C1 segment of cervical spinal cord (tissue), 14 donors: ENCODE measurements around the gene OSBPL5.

Experiments
- DNase-seq, 14 donors: peaks; one replicate each; lab custom pipeline; 2025; lab: John Stamatoyannopoulos, UW

OSBPL5 gene

DNA sequence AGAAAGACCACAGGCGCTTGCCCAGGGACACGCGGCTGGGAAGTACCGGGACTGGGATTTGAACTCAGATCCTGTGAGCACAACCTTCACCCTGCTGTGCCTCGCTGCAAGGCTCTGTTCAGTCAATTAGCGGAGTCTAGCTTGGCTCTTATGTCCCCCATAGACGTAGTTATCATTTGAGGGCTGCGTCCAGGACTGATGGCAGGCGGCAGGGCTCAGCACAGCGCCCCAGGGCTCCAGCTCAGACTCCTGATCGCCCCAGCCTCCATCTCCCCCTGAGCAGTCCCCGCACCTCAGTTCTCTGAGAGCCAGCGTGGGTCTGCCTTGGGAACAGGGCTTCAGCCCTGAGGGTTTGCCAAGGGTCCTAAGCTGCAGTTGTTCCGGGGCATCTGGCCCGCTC, 33.7 kb upstream of the OSBPL5 start:
- no peak for DNase-seq

DNA sequence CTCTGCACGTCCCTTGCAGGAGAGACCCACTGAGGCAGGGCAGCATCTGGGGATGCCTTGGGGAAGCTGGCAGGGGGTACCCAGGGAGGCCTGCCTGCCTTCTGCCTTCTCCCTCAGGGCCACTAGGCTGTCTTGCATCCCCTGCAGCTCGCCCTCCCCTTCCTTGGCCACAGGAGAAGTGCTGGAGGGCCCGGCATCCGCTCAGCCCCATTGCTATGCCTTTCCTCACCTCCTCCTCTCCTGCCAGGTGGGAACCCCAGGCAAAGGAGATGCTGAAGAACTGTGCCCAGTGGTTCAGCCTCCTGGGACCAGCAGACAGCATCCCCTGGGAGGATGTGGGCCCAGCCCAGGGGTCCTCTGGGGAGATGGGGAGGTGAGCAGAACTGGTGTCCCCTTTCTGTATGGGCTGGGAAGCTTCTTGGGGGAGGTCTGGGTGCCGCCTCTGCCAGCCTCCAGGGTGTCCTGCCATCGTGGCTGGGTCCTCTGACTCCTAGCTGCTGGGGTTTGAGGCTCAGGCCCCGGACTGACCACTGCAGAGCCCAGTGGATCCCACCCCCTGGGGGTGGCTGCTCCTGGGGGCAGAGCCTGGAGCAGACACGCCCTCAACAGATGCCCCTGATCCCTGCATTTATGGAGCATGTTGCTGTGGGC, 32.9 kb upstream of the OSBPL5 start:
- DNase-seq: no peak

DNA sequence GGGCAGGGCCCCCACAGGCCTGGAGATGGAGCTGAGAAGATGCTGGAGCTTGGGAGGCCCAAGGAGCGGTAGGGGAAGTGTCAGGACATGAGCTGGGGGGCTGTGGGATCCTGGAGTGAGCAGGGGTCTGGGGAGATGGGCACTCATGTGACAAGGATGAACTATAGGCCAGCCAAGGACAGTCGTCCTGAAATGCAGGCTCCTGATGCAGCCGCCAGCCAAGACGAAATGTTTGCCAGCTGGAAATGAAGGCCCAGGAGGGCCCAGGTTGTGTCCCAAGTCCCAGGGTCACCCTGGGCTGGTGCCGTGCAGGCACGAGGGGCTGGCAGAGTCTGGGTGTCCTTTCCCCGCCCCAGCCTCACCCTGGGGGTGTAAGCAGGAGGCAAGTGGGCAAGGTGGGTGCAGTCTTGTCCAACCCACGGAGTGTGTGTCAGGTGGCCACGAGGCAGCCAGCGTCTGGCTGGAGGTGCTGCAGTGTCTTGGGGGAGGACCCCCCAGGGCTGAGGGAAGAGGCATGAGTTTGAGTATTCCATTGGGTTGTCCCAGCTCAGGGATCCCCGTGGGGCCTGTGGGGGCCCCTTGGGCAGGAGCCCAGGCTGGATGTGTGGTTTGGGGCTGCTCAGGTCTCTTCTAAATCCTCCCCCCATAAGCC, 32.1 kb upstream of the OSBPL5 start:
- DNase-seq: no peak

DNA sequence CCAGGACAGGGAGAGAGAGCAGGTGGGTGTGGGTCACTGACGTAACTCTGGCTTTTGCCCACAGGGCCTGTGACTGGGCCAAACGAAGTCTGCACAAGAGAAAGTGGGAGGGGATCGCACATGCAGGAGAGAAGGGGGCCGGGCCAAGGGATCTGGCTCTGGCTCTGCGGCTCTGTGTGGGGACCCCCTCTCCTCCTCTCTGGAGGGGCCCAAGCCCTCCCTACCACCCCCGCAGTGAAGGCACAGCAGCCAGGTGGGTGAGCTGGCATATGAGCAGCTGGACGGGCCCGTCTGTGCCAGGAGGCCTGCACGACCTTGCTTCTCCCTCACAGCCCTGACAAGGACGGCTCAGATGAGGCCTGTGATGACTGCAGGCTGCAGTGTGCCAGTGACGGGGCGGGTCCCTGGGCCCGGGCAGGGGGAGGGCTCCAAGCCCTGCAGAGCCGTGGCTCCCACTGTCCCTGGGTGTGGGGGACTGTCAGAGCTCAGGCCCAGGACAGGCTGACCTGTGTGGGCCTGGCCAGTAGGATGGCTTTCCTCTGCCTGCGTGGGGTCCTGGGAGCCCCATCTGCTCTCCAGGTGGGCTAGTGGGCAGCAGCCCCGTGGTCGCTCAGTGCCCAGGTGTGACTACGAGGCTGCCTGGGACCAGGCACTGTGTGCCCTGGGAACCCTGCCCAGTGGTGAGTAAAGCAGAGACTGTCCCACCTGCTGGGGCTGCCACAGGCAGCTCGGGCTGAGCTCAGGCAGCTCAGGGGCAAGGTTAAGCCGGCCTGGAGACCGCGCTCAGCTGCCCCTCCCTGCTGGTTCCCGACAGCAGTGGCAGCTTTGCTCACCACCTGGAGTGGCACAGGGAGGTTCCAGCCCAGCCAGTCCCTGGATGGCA, 31.3 kb upstream of the OSBPL5 start:
- DNase-seq: no peak

DNA sequence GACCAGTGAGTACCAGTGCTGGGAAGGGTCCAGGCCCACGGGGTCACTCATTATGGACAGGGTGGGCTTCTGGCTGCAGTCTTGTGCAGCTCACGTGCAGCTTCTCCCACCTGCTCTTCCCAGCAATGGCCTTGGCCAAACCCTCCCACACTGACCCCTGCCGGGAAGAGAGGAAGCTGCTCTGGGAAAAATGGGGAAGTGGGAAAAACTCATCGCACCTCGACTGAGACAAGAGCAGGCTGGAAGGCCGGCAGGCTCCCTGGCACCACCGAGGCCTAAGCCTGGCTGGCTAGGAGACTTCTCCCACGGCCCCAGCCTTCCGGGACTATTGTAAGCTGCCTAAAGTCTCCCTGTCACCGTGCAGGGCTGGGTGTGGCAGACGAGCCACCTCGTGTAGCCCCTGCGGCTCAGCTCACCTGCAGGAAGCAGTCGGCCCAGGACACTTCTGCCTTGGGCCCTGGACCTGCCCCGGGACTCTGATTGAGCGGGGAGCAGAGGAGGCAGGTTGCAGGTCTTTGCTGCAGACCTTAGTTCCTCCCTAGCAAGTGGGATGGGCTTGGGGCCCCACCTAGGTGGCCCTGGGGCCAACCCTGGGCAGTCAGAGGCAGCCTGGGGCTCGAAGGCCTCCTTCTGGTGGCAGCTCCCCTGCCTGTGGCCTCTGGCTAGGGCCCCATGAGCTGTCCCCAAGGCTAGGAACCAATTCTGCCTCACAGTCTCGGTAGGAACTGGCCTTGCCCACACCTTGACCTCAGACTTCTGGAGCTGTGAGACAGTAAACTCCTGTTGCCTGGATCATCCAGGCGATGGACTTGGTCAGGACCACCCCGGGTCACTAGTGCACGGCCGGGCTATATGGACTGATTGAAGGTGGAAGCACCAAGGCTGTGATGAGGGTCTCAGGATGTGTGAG, 30.4 kb upstream of the OSBPL5 start:
- DNase-seq: no peak

DNA sequence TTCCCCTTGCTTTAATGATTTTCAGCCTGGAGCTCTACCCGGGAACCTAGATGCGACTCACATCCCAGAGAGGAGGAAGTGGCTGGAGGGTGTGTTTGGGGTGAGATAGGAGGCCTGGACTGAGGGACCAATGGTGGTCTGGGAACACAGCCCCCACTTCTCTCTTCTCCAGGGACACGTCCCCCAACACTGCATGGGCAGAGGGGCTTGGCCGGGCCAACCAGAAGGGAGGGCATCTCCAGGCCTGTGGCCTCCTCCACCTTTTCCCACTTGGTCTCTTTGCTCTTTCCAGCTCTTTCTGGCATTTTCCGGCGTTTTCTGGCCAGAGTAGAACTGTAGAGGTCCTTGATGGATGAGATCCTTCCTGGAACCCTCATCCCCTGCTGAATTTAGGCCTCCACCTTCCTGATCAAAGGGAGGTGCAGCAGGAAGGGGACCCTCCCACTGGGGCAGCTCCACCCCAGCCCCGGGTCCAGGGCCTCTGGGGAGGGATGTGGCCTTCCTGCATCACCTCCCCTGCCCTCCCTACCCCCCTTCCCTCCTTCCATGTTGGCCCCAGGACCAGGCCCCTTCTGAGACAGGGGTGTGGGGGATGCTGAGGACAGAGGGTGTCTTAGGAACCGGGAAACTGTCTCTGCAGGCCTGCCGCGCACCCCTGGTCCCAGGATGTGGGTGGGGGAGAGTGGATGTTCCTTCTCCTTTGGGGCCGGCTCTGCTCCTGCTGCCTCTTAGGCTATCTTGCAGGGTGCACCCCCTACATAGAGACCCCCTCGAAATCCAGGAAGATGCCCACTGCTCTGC, 29.1 kb upstream of the OSBPL5 start:
- no peak for DNase-seq

DNA sequence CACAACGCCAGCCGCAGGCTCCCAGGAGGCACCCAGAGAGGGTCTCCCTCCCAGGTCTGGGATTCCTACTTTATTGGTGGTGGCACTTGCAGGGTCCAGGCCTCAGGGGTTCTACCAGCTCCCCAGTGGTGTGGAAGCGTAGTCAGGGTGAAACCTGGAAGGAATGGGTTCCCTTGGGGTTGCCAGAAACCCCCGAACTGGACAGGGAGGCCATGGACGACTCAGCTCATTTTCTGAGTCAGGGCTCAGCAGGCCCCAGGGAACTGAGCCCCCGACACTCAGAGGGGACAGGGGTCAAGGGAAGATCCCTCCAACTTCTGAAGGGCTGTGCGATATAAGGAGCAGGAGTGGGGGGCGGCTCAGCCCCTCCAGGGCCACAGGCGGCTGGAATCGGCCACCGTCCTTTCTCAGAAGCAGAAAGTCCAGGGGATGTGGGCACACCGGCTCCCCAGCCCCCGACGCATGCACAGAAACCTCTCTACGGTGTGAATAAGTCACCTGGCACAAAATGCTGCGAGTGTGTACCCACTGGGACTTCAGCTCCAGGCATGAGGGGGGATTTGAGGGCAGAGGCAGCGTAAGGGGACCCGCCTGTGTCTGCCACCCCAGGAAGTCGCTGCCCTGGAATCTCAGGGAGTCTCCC, 28.4 kb upstream of the OSBPL5 start:
- DNase-seq: no peak

- no peak for DNase-seq
These were observed 27.6 kb upstream of the OSBPL5 start for GRCh38 chr11:3192511-3193372.

DNA sequence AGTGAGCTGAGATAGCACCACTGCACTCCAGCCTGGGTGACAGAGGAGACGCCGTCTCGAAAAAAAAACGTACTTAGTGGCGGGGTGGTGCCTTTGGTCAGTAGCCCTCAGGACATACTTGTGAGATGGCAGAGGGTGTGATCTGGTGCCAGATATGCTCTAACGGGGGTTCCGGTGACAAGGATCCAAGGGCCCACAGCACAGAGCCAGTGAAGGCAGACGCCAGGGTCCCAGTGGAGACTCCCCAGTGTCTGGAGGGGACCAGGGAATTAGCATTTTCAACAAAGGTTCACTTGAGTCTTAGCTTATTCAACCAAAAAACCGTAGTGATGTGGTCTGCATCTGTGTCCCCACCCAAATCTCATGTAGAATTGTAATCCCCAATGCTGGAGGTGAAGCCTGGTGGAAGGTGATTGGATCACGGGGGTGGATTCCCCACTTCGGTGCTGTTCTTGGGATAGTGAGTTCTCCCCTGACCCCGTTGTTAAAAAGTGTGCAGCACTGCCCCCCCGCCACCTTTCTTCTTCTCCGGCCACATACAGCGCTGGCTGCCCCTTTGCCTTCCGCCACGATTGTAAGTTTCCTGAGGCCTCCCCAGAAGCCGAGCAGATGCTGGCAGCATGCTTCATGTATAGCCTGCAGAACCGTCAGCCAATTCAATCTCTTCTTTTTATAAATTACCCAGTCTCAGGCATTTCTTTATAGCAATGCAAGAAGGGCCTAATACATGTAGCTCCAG, 26.6 kb upstream of the OSBPL5 start:
- DNase-seq: no peak

DNA sequence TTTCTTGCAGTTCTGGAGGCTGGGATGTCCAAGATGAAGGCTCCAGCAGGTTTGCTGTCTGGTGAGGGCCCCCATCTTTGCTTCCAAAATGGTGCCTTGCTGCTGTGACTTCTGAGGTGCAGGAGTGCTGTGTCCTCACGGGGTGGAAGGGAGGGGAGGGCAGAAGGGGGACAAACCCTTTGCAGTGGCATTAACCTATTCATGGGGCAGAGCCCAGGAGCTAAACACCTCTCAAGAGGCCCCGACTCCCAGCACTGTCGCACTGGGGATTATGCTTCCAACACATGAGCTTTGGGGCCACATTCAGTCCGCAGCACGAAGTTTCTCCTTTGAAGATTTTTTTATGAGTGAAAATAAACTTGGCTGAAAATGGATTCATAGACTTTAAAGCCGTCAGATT, 25.5 kb upstream of the OSBPL5 start:
- DNase-seq: no peak

DNA sequence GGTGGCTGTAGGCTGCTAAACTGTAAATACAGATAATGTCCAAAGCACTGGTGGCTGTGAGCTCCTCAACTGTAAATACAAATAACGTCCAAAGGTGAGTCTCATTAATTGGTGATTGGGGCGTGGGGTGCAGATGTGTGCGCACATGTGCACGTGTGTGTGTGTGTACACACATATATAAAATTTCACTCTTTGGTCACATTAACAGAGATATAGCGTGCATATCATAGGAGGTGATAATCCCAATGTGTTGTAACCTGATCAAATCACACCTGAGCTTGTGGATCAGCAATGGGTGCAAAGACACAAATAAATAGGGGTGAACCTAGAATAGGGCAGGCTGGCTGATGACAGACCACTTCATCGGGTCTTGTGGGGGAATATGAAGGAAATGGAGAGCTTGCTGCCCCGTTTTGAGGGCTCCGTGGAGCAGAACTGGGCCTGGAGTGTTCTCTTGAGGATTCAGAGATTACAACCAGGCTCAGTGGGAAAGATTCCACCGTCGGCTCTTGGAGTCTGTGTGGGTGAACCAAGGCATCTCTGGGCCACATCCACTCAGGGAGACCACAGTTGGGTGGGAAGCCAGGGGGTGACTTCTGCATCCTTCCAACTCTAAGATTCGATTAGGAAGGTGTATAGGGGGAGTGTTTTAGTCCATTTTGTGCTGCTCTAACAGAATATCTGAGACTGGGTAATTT, 24.9 kb upstream of the OSBPL5 start:
- no peak for DNase-seq

GRCh38 chr11:3189196-3189843, 24.2 kb upstream of the OSBPL5 start:
- no peak for DNase-seq

GRCh38 chr11:3188496-3189195, 23.5 kb upstream of the OSBPL5 start:
- DNase-seq: no peak

- DNase-seq: no peak
These were observed 21.2 kb upstream of the OSBPL5 start for GRCh38 chr11:3186166-3186953.

- no peak for DNase-seq
These were observed 19.7 kb upstream of the OSBPL5 start for GRCh38 chr11:3184732-3185347.

DNA sequence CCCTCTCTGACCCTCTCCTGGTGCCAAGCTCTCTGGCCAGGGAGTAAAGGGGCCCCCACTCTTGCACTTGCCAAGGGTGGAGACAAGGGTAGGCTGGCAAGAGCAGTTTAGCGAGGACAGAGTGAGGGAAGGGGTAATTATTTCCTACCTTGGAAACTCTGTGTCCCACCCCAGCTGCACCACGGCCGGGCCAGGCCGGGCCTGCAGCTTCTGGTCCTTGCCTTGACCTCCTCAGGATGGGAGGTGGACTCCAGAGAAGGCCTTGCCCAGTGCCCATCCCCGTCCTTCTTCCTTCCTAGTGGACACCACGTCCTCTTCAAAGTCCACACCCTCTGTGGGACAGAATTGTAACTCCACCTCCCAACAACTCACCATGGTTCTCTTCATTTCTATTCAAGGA, 18.4 kb upstream of the OSBPL5 start:
- no peak for DNase-seq
